VCaP (cell line): ENCODE measurements around the gene DZANK1.
"Not testable (repeated sequence)": the region's sequence is repeated elsewhere in the genome, so short reads cannot be mapped to it uniquely, and the experiment has no call there.

Experiments used
- H3K27ac ChIP-seq: fragments of 450-650 bp; 2 replicates; pipeline ENCODE4 v1.5.1; 2017
- TF ChIP-seq, protein P1 (sequence below): fragments of 450-650 bp; conservative IDR thresholded peaks from 2 replicates; pipeline ENCODE4 v1.5.1; 2017; ENCODE audit warnings: mild to moderate bottlenecking, moderate library complexity

The DZANK1 gene

DNA sequence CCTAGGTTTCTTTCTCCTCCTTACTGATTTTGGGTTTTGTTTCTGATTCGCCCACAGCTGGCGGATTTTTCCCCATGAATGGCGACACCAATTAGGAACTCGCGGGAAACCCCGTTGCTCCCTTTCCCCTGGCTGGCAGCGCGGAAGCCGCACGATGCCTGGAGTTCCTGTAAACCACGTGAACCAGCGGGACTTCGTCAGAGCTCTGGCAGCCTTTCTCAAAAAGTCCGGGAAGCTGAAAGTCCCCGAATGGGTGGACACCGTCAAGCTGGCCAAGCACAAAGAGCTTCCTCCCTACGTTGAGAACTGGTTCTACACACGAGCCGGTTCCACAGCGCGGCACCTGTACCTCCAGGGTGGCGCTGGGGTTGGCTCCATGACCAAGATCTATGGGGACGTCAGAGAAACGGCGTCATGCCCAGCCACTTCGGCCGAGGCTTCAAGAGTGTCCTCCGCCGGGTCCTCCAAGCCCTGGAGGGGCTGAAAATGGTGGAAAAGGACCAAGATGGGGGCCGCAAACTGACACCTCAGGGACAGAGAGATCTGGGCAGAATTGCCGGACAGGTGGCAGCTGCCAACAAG lies 37.7 kb upstream of the DZANK1 start:
- TF ChIP-seq, protein P1, sequence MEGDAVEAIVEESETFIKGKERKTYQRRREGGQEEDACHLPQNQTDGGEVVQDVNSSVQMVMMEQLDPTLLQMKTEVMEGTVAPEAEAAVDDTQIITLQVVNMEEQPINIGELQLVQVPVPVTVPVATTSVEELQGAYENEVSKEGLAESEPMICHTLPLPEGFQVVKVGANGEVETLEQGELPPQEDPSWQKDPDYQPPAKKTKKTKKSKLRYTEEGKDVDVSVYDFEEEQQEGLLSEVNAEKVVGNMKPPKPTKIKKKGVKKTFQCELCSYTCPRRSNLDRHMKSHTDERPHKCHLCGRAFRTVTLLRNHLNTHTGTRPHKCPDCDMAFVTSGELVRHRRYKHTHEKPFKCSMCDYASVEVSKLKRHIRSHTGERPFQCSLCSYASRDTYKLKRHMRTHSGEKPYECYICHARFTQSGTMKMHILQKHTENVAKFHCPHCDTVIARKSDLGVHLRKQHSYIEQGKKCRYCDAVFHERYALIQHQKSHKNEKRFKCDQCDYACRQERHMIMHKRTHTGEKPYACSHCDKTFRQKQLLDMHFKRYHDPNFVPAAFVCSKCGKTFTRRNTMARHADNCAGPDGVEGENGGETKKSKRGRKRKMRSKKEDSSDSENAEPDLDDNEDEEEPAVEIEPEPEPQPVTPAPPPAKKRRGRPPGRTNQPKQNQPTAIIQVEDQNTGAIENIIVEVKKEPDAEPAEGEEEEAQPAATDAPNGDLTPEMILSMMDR, result no peak
- H3K27ac ChIP-seq, result no peak overlapping the region; the same call in 1 of the 2 replicates

DNA sequence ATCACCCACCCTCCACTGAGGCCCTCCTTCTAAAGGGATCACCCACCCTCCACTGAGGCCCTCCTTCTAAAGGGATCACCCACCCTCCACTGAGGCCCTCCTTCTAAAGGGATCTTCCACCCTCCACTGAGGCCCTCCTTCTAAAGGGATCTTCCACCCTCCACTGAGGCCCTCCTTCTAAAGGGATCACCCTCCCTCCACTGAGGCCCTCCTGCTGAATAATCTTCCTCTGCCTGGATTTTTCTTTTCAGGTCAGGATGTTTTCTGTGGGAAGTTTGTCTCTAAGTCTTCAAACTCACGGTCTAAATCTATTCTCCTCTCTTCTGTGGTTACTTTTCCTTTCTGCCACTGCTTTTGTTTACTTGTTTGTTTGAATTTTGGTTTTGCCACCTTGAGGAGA lies 34.8 kb upstream of the DZANK1 start:
- H3K27ac ChIP-seq, result not testable (repeated sequence)

GRCh38 chr20:18497603-18498002 lies 30.8 kb upstream of the DZANK1 start:
- peak overlapping the region; percentile 76 for H3K27ac ChIP-seq
- TF ChIP-seq, protein P1, result no peak

GRCh38 chr20:18496740-18497592 lies 30.1 kb upstream of the DZANK1 start, which contains the start of gene RBBP9:
RBBP9 (minus strand) TSS chr20:18497225; CDS start chr20:18497167, 58 bp downstream.
- TF ChIP-seq, protein P1, result no peak
- H3K27ac ChIP-seq, result peak within 1 kb of the TSS; percentile 76

DNA sequence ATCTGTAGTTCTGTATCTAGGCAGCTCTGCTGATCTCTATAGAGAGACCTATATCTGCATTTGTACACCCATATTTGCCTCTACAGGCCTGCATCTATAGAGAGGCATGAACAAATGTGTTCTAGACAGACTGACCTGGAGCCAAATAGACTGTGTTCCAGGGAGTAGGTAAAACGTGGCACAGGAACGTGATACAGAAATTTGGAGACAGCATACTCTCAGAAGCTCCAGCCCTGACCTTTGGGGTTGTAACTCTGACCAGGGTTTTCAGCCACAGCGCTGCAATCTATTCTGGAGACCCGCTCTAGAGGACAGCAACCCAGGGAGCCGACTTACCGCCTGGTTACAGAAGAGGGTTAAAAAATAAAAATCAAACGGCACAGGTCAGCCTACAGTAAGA lies 29.2 kb upstream of the DZANK1 start:
- TF ChIP-seq, protein P1, result no peak
- peak overlapping the region; percentile 76 for H3K27ac ChIP-seq

DNA sequence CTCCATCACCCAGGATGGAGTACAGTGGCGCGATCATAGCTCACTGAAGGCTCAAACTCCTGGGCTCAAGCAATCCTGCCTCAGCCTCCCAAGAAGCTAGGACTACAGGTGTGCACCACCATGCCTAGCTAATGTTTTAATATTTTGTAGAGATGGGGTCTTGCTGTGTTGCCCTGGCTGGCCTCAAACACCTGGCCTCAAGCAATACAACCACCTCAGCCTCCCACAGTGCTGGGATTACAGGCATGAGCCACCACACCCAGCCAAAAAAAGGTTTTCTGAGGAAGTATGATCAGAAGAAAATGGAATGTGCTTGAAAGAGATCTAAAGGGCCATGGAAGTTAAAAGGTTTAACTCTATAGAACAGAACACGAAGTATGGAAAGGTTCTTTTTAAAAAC lies 21.5 kb upstream of the DZANK1 start:
- no peak overlapping the region for H3K27ac ChIP-seq

GRCh38 chr20:18481596-18481995 lies 14.8 kb upstream of the DZANK1 start:
- no peak overlapping the region for H3K27ac ChIP-seq
- TF ChIP-seq, protein P1, result no peak

More for the DNA sequence above, 21.5 kb upstream of the DZANK1 start:
- TF ChIP-seq, protein P1, result no peak

DNA sequence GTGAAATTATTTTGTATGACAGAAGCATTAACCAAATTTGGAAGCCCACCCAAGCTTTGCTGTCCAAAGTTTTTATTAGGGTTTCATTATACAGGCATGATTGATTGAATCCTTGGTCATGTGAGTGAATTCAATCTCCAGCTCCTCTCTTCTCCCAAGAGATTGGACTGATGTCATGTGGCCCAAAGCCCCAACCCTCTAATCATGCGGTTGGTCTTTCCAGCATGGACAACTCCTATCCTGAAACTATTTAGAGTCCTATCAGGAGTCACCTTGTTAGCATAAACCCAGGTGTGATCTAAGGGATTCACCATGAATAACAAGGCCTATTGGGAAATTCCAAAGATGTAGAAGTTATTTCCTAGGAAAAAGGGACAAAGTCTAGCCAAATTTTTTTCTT lies 11.0 kb upstream of the DZANK1 start:
- H3K27ac ChIP-seq, result no peak overlapping the region

More for the DNA sequence above, 11.0 kb upstream of the DZANK1 start:
- TF ChIP-seq, protein P1, result no peak
